ENCODE results near the gene CCDC158. TPM values are rescaled to one million over a fixed set of nuclear protein-coding genes. Genes with fewer than 3 reads are reported as not detected.

Gene CCDC158
- total and polyA plus RNA-seq, 2 experiments from 2014 or later = 0.21 to 0.27 TPM

DNA sequence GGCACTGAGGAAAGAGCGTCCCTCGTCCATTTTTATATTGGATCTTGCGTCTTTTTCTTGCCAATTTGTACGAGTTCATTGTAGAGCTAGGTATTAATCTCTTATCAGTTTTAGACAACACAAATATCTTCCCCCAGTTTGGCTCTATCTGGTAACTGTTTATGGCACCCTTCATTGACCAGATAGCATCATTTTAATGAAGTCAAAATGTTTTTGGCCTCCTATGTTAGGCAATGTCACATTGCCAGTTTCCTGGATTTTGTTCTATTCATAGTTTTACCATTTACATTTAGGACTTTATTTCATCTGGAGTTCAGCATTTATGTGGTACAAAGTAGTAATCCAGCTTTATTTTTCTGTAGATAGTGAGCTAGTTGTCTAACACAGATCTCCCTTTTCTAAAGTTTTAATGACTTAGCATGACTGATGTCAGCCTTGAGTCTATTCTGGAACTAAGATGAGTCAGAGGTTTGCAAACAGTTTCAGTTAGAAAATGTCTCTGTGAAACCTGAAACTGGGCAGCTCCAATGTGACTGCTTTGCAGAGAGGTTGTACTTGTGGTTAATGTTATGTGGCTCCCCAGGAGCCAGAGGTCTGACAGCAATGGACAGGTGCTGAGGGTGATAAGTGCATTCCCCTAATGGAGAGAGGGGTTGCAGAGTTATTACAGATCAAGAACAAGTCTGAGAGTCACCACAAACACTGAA, 119.7 kb downstream of the CCDC158 start (continued):
- TF ChIP-seq, protein P1, sequence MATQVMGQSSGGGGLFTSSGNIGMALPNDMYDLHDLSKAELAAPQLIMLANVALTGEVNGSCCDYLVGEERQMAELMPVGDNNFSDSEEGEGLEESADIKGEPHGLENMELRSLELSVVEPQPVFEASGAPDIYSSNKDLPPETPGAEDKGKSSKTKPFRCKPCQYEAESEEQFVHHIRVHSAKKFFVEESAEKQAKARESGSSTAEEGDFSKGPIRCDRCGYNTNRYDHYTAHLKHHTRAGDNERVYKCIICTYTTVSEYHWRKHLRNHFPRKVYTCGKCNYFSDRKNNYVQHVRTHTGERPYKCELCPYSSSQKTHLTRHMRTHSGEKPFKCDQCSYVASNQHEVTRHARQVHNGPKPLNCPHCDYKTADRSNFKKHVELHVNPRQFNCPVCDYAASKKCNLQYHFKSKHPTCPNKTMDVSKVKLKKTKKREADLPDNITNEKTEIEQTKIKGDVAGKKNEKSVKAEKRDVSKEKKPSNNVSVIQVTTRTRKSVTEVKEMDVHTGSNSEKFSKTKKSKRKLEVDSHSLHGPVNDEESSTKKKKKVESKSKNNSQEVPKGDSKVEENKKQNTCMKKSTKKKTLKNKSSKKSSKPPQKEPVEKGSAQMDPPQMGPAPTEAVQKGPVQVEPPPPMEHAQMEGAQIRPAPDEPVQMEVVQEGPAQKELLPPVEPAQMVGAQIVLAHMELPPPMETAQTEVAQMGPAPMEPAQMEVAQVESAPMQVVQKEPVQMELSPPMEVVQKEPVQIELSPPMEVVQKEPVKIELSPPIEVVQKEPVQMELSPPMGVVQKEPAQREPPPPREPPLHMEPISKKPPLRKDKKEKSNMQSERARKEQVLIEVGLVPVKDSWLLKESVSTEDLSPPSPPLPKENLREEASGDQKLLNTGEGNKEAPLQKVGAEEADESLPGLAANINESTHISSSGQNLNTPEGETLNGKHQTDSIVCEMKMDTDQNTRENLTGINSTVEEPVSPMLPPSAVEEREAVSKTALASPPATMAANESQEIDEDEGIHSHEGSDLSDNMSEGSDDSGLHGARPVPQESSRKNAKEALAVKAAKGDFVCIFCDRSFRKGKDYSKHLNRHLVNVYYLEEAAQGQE (IDR thresholded peaks at IDR 0.05; ENCODE audit: unreplicated experiment) = no peak
- TF ChIP-seq, protein P2, sequence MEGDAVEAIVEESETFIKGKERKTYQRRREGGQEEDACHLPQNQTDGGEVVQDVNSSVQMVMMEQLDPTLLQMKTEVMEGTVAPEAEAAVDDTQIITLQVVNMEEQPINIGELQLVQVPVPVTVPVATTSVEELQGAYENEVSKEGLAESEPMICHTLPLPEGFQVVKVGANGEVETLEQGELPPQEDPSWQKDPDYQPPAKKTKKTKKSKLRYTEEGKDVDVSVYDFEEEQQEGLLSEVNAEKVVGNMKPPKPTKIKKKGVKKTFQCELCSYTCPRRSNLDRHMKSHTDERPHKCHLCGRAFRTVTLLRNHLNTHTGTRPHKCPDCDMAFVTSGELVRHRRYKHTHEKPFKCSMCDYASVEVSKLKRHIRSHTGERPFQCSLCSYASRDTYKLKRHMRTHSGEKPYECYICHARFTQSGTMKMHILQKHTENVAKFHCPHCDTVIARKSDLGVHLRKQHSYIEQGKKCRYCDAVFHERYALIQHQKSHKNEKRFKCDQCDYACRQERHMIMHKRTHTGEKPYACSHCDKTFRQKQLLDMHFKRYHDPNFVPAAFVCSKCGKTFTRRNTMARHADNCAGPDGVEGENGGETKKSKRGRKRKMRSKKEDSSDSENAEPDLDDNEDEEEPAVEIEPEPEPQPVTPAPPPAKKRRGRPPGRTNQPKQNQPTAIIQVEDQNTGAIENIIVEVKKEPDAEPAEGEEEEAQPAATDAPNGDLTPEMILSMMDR (conservative IDR thresholded peaks at IDR 0.05; ENCODE audit: low read depth in 2 of 2) = no peak
- no peak for TF ChIP-seq JUNB (IDR thresholded peaks at IDR 0.05; ENCODE audit: unreplicated experiment)

DNA sequence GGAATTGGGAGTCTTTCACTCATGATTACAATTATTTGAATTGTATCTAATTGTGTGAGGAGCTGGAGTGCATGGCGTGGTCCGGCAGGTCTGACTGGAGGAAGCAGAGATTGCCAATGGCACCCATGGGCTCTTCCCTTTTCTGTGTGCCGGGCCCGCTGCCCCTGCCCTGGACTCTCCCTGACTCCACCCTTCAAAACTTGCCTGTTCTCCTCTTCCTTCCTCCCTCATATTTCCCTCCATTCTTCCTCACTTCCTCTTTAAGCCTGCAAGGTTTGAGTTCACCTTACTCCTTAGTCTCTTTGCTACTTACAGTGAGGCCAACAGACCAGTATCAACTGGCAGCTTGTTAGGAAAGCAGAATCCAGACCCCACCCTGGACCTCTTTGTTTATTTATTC, 120.9 kb downstream of the CCDC158 start:
- peaks cover 20% of the 10 kb centered on the region for H3K9me3 Mint-ChIP-seq
- peaks cover 6% of the 10 kb centered on the region; the same call in 1 of the 2 replicates for H4K20me1 ChIP-seq (replicated peaks; ENCODE audit: insufficient read depth)
- DNase-seq (ENCODE audit: low spot score) (no peak), ATAC-seq (no peak)
- H3K27me3 ChIP-seq (ENCODE audit: insufficient read depth) = peaks cover 10% of the 10 kb centered on the region
- no peaks in the 10 kb centered on the region; the same call in 1 of the 3 replicates for H3K4me1 Mint-ChIP-seq
- 0 out of 2 replicates have a peak, but pooled peaks cover 4% of the 10 kb centered on the region for H3K9me2 ChIP-seq (ENCODE audit: insufficient read depth)
- H3K4me2 ChIP-seq = no peak overlapping the region
- H3K4me3 ChIP-seq = no peak overlapping the region
- H3K36me3 ChIP-seq (ENCODE audit: insufficient read depth) = no peaks in the 10 kb centered on the region
- H3K4me3 Mint-ChIP-seq = no peak overlapping the region
- H3K27ac Mint-ChIP-seq = no peak overlapping the region
- H3K4me1 ChIP-seq (ENCODE audit: insufficient read depth) = no peaks in the 10 kb centered on the region
- no peaks in the 10 kb centered on the region for H3F3A ChIP-seq (replicated peaks; ENCODE audit: low read depth)
- no peak overlapping the region for H2AFZ ChIP-seq
- H3K27ac ChIP-seq (ENCODE audit: low read depth) = no peak overlapping the region
- 0 out of 3 replicates have a peak, but pooled peaks cover 4% of the 10 kb centered on the region for H3K36me3 Mint-ChIP-seq (ENCODE audit: low read depth)
- peaks cover 3% of the 10 kb centered on the region for H3K27me3 Mint-ChIP-seq (ENCODE audit: insufficient read depth, low read depth, poor library complexity)
- H3K79me2 ChIP-seq (replicated peaks; ENCODE audit: insufficient read depth) = no peaks in the 10 kb centered on the region
- TF ChIP-seq, protein P1 (IDR thresholded peaks at IDR 0.05; ENCODE audit: unreplicated experiment) = no peak
- TF ChIP-seq ZNF331 (CRISPR knock-in tag; IDR thresholded peaks at IDR 0.05; ENCODE audit: low read depth) = no peak
- TF ChIP-seq STAT1 (IDR thresholded peaks at IDR 0.05; ENCODE audit: unreplicated experiment) = no peak
- no peak for TF ChIP-seq EZH2 (IDR thresholded peaks at IDR 0.05; ENCODE audit: low read depth, unreplicated experiment)
- TF ChIP-seq CREB1 (CRISPR knock-in tag; IDR thresholded peaks at IDR 0.05; ENCODE audit: low read depth) = no peak
- TF ChIP-seq NANOG (IDR thresholded peaks at IDR 0.05; ENCODE audit: borderline replicate concordance) = no peak
